Breast epithelium (tissue), 4 donors: ENCODE results near the gene UMODL1. TPM values are rescaled to one million over a fixed set of nuclear protein-coding genes. Genes with fewer than 3 reads are reported as not detected.

ENCODE experiments used
- DNase-seq, 2 donors: peaks; one replicate each; pipeline ENCODE4 v3.0.0-alpha.2; 2019; ENCODE audit warnings: low spot score in 2 of 2
- H3K27ac ChIP-seq, 2 donors: fragments of 200-600 bp; sonication (generic) in 1 of 2; one replicate each; pipeline ENCODE4 v1.5.1; 2016 to 2019; ENCODE audit warnings: mild to moderate bottlenecking in 1 of 2
- H3K27me3 ChIP-seq, 2 donors: fragments of 200-600 bp; sonication (generic) in 1 of 2; one replicate each; pipeline versions ENCODE4 v1.5.1 to v1.6.0; 2017 to 2019; ENCODE audit warnings: control low read depth in 1 of 2, mild to moderate bottlenecking in 1 of 2
- H3K36me3 ChIP-seq: fragments of 200-600 bp; one replicate; pipeline ENCODE4 v1.5.1; 2019
- H3K4me1 ChIP-seq, 2 donors: fragments of 200-600 bp; sonication (generic); one replicate each; pipeline ENCODE4 v1.5.1; 2016 to 2019; ENCODE audit warnings: control low read depth in 1 of 2
- H3K4me3 ChIP-seq, 3 donors: fragments of 200-600 bp; sonication (generic); 1 replicate in 2 of 3; 2 replicates in 1 of 3; pipeline ENCODE4 v1.5.1; 2016 to 2019; ENCODE audit warnings: mild to moderate bottlenecking in 3 of 3, moderate library complexity in 2 of 3
- H3K9me3 ChIP-seq, 2 donors: fragments of 200-600 bp; sonication (generic) in 1 of 2; one replicate each; pipeline ENCODE4 v1.5.1; 2016 to 2019; ENCODE audit warnings: control low read depth in 1 of 2
- CTCF ChIP-seq, 3 donors: fragments of 450-650 bp; IDR thresholded peaks; one replicate each; pipeline ENCODE4 v1.5.1; 2016 to 2017; ENCODE audit warnings: antibody characterized with exemption in 3 of 3, mild to moderate bottlenecking in 3 of 3, moderate library complexity in 3 of 3
- POLR2A ChIP-seq: fragments of 450-650 bp; IDR thresholded peaks from one replicate; pipeline ENCODE4 v1.6.1; 2016; ENCODE audit warnings: antibody characterized with exemption, mild to moderate bottlenecking, moderate library complexity
- POLR2AphosphoS5 ChIP-seq, 3 donors: sonication (generic); formaldehyde crosslinking; IDR thresholded peaks; one replicate each; pipeline ENCODE4 v1.6.1; 2017; ENCODE audit warnings: antibody characterized with exemption in 3 of 3
- intact Hi-C: fragments of 100-400 bp; cut with DNase I; formaldehyde crosslinking; loops from one replicate; pipeline ENCODE4 v1.15.1; 2023; ENCODE audit warnings: low total_unique reads
- total RNA-seq, 3 donors: library from RNA; depleted of rRNA; stranded (reverse); fragments of >200 nt; gene quantifications; one replicate each; pipeline ENCODE4 v1.1.0, GENCODE V29; 2016

The UMODL1 gene
- total RNA-seq, 3 donors from 2014 or later = not detected

- Histone ChIP-seq H3K9me3 (no peaks in the 10 kb centered on the region), H3K36me3 (no peaks in the 10 kb centered on the region), H3K4me1 (no peaks in the 10 kb centered on the region), H3K4me3 (no peak overlapping the region), H3K27ac (no peak overlapping the region), H3K27me3 (no peaks in the 10 kb centered on the region)
- TF ChIP-seq CTCF (IDR thresholded peaks at IDR 0.05) (no peak), POLR2A (no peak), POLR2AphosphoS5 (IDR thresholded peaks at IDR 0.05) (no peak)
- intact Hi-C loops = no loop called here
- no peak for DNase-seq
Observed at GRCh38 chr21:42025376-42026081, 45.6 kb upstream of the UMODL1 start.

GRCh38 chr21:42026082-42026435, 45.1 kb upstream of the UMODL1 start:
- no peaks in the 10 kb centered on the region for H3K9me3 ChIP-seq
- no peaks in the 10 kb centered on the region for H3K36me3 ChIP-seq
- no peak overlapping the region for H3K27ac ChIP-seq
- no peak for DNase-seq
- TF ChIP-seq POLR2A (no peak), CTCF (IDR thresholded peaks at IDR 0.05) (no peak), POLR2AphosphoS5 (IDR thresholded peaks at IDR 0.05) (no peak)
- H3K4me3 ChIP-seq = no peak overlapping the region
- intact Hi-C loops = no loop called here
- no peaks in the 10 kb centered on the region for H3K27me3 ChIP-seq
- no peaks in the 10 kb centered on the region for H3K4me1 ChIP-seq

GRCh38 chr21:42027085-42027821, 43.9 kb upstream of the UMODL1 start:
- Histone ChIP-seq H3K36me3 (no peaks in the 10 kb centered on the region), H3K9me3 (no peaks in the 10 kb centered on the region), H3K4me3 (no peak overlapping the region), H3K27me3 (no peaks in the 10 kb centered on the region), H3K4me1 (peaks cover 0 to 3% of the 10 kb centered on the region in 2 donors), H3K27ac (no peak overlapping the region)
- intact Hi-C loops = loop anchor here (1.0 kb wide), 1 partner anchor 17 kb away; the partner anchor contains the start of gene ZBTB21
- TF ChIP-seq POLR2A (no peak), POLR2AphosphoS5 (IDR thresholded peaks at IDR 0.05) (no peak), CTCF (IDR thresholded peaks at IDR 0.05) (no peak)
- DNase-seq = no peak

GRCh38 chr21:42027822-42028765, 43.0 kb upstream of the UMODL1 start:
- intact Hi-C loops = loop anchor here (1.0 kb wide), 1 partner anchor 18 kb away; the partner anchor contains the start of gene ZBTB21
- no peak for DNase-seq

More at GRCh38 chr21:42027822-42028765, 43.0 kb upstream of the UMODL1 start:
- no peaks in the 10 kb centered on the region for H3K27me3 ChIP-seq
- no peak for TF ChIP-seq POLR2A
- TF ChIP-seq POLR2AphosphoS5 (IDR thresholded peaks at IDR 0.05) = no peak
- TF ChIP-seq CTCF (IDR thresholded peaks at IDR 0.05) = no peak
- no peak overlapping the region for H3K27ac ChIP-seq
- peaks cover 0 to 3% of the 10 kb centered on the region in 2 donors for H3K4me1 ChIP-seq
- no peaks in the 10 kb centered on the region for H3K36me3 ChIP-seq
- no peaks in the 10 kb centered on the region for H3K9me3 ChIP-seq
- H3K4me3 ChIP-seq = no peak overlapping the region
